ENCODE data around the gene BID.
"Not testable (repeated sequence)": the region's sequence is repeated elsewhere in the genome, so short reads cannot be mapped to it uniquely, and the experiment has no call there.

BID gene

GRCh38 chr22:17767233-17768065, 6.8 kb downstream of the BID start:
- no peak for DNase-seq

DNA sequence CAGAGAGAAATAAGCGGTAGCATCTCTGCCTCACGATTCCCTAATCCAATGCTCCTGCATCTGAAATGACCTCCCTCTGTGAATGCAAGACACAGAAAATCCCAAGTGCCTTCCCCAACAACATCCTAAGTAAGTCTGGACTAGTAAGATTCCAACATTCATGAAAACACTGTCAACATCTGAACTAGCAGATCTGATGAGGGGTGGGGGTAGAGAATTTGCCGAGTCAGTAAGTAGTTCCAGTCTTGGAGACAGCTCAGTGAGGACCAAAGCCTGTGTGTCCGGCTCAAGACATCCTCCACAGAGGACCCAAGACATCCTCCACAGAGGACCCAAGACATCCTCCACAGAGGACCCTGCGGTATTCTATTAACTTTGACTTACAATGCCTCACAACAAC, 9.4 kb downstream of the BID start:
- not testable (repeated sequence) for DNase-seq

- no peak for DNase-seq
These were observed 10.2 kb downstream of the BID start for GRCh38 chr22:17764036-17764435.

GRCh38 chr22:17763442-17763841, 10.8 kb downstream of the BID start:
- not testable (repeated sequence) for DNase-seq

- DNase-seq = no peak
These were observed 13.2 kb downstream of the BID start for GRCh38 chr22:17761138-17761488.

DNA sequence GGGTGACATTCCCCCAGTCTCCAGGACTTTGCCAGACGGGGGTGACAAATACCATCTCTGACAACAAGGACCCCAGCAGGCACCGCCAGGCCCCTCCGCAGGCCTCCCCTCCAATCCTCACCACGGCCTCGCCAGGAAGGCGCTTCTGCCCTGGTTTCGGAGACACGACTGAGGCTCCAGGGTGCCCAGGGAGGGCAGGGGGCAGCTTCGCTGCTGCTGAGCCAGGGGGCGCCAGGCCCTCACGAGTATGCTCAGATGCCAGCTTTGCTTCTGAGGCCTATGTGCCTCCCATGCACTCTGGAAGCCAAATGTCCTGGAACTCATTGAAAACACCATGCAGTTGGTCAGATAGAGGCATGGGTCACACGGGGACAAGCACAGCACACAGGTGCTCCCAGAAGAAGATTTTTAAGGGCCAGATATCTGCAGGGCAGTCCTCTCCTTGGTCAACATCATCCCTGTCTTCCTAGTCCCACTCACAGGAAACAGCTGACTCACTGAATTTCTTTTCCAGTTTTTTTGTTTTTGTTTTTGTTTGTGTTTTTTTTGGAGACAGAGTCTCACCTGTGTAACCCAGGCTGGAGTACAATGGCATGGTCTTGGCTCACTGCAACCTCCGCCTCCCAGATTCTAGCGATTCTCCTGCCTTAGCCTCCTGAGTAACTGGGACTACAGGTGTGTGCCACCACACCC, 19.9 kb downstream of the BID start:
- DNase-seq = no peak

- DNase-seq = no peak
These were observed 20.8 kb downstream of the BID start for GRCh38 chr22:17753401-17753989.

GRCh38 chr22:17751596-17751995, 22.7 kb downstream of the BID start:
- no peak for DNase-seq

DNA sequence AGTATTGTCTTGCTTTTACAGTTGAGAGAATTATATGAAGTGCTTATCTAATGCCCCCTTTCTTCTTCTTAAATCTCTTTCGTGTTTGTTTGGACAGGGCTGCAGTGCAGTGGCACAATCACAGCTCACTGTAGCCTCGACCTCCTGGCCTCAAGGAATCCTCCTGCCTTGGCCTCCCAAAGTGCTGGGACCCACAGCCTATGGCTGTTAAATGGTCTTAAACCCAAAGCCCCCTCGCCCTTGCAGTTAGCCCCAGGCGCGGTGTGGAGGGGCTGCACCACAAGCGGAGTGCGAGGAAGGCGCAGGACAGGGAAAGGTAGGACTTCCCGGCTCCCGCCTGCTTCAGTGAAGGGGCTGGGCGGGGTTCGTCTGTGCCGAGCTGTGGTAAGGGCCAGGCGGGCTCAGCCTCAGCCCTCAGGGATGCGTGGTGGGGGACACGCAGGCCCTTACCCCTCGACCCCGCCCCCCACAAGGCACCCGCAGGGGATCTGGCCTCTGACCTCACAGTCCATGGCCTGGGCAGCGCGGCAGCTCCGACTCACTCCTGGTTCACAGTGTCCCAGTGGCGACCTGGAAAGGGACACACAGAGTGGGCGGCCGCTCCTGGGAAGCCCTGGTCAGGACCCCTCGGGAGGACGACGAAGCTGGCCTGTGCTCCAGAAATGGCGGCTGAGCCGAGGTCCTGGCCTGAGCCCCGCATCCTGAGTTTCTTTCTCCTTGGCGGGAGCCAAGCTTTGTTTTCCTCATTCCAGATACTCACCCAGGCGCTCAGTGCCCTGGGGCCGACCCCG, 24.5 kb downstream of the BID start:
- DNase-seq = no peak

- DNase-seq = no peak
These were observed 25.5 kb downstream of the BID start for GRCh38 chr22:17748555-17749353.

- DNase-seq = no peak
These were observed 27.4 kb downstream of the BID start for GRCh38 chr22:17746916-17747315.

- no peak for DNase-seq
These were observed 29.8 kb downstream of the BID start for GRCh38 chr22:17744430-17744829.

- DNase-seq = no peak
These were observed 30.4 kb downstream of the BID start for GRCh38 chr22:17743661-17744411.

DNA sequence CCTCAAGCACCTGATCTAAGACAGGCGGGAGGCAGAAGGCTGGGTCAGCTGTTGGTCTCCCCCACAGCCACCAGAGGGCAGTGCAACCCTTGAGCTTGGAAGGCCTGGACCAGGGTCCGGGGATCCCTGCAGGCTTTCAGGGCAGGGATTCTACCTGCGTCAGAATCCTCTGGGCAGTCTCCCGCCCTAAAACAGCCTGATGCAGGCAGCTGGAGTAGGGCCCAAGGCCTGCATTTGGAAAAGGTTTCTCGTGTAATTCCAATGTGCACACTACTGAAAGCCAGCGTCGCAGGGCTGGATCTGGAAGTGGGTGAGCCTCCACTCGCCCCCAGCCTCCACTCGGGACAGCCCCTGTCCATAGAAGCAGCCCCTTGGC, 31.8 kb downstream of the BID start:
- DNase-seq = no peak

DNA sequence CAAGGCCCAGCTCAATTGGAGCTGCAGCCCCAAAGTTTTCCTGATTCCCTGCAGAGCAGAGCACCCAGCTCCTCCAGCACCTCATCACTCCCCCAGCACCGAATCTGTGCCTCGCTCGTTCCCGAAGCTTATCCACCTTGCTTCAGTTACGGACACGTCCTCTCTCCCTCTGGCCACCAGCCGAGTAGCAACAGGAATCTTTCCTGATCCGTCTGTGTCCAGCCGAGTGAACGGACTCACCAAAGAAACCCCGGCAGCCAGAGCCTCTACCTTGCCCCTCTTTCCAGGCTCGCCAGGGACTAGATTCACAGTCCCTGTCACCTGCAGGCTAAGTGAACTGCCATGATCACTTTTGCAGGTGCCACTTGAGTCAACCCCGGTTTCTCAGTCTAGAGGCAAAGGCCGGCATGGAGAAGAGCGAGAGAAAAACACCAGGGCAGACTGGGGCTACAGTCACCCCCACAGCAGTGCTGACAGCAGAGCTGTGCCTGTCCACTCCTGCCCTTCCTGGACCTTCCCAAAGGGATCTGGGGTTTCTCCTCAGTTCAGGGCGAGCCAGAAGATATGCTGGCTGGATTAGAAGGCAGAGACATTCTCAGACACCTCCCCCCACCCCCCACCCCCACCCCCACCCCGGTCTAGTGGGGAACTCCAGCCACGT, 32.3 kb downstream of the BID start:
- DNase-seq = no peak

DNA sequence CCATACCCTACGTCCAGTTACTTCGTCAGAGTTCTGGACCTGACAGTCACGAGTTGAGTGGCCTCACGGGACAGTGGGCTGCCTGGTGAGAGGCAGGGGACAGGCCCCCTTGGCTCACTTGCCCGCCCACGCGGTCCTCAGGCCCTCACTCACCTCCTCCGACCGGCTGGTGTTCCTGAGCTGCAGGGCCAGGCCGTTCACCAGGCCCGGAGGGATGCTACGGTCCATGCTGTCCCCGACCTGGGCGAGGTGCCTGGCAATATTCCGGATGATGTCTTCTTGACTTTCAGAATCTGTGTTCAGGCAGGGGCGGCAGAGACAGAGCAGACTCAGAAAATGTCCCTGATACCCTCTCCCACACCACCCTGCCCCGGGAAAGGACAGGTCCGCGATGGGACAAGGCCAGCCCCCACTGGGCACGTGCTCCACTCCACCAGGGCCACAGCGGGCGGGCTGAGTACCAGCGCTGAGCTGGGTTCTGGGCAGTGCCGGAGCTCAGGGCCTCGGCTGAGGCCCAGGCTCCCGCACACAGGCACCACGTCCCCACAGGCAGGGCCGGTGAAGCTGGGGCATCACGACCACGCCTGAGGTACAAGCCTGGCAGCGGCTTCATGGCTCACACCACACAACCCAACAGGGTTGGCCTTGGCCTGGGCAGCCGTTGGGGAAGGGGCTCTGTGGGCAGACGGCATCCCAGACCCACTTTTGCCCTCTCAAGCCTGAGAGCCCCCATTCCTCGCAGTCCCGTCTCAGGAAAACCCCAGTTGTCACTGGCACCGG, 34.9 kb downstream of the BID start:
- DNase-seq = no peak

- DNase-seq = no peak
These were observed 35.7 kb downstream of the BID start for GRCh38 chr22:17738386-17739128.

DNA sequence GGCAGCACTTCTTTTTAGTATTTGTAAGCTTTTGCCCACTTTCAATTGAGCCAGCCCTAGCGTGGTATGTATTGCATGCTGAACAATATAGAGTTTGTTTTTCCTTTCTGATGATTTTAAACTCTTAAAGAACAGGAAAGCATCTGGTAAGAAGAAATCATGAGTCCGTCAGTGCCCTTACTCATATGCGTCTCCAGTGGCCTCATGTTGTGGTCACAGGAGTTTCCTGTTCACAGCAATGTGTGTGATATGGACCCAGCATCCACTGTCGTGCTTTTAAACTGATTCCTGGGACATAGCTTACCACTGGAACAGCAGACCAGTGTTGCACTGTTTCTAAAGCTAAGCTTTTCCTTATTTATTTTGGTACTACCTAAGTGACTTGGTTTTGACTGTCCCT, 40.1 kb downstream of the BID start:
- no peak for DNase-seq

DNA sequence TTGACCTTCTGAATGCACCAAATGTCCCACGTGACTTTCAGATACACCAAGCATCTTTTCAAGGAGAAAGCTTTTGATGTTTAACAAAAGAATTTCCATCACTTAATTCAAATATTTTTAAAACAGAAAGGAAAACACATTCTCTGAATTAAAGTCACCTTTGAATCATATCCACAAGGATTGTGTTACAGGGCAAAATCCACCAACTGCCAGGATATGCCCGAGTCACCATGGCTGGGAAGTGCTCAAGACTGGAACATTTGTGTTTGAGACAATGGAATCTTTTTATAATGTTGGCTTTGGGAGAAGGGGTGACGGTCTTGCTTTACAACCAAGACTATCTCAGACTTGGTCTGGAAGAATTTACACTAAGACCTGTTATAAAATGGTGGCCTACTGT, 40.8 kb downstream of the BID start:
- no peak for DNase-seq

Measured in GOT3 (cell line).